Activated CD4-positive, alpha-beta T cell treated with anti-CD3 and anti-CD28 coated beads, Interleukin-2, amount 10 ng/mL, durations not matched to agents 24 days and 14 days (primary cell): Measurements from ENCODE around the gene EMID1. TPM values are rescaled to one million over a fixed set of nuclear protein-coding genes. Genes with fewer than 3 reads are reported as not detected.

Experiments
- DNase-seq: peaks from one replicate; pipeline ENCODE4 v3.0.0; 2022
- H3K27ac Mint-ChIP-seq: one replicate; pipeline ENCODE4 v1.8.0; 2022; ENCODE audit warnings: mild to moderate bottlenecking, mixed read lengths
- H3K27me3 Mint-ChIP-seq: one replicate; pipeline ENCODE4 v1.8.0; 2022; ENCODE audit warnings: mixed read lengths
- H3K36me3 Mint-ChIP-seq: one replicate; pipeline ENCODE4 v1.8.0; 2022; ENCODE audit warnings: low read depth, mild to moderate bottlenecking, mixed read lengths
- H3K4me1 Mint-ChIP-seq: one replicate; pipeline ENCODE4 v1.8.0; 2021; ENCODE audit warnings: mixed read lengths
- H3K4me3 Mint-ChIP-seq: one replicate; pipeline ENCODE4 v1.8.0; 2022; ENCODE audit warnings: mild to moderate bottlenecking, moderate library complexity, mixed read lengths
- H3K9me3 Mint-ChIP-seq: one replicate; pipeline ENCODE4 v1.8.0; 2021; ENCODE audit warnings: mixed read lengths
- intact Hi-C: fragments of 100-400 bp; cut with micrococcal nuclease; formaldehyde crosslinking; loops from one replicate; pipeline ENCODE4 v1.15.1; 2023
- total RNA-seq: library from RNA; stranded (reverse); gene quantifications from 2 replicates; pipeline ENCODE4 v1.2.3, GENCODE V29; 2022

Gene EMID1
- total RNA-seq, 1 donor from 2014 or later, result not detected

GRCh38 chr22:29200901-29201300, 4.8 kb upstream of the EMID1 start:
- Mint-ChIP-seq H3K36me3 (no peaks in the 10 kb centered on the region), H3K27ac (no peak overlapping the region), H3K27me3 (peaks cover 49% of the 10 kb centered on the region), H3K9me3 (no peaks in the 10 kb centered on the region), H3K4me1 (peaks cover 13% of the 10 kb centered on the region), H3K4me3 (no peak overlapping the region)
- intact Hi-C loops, result no loop called here
- no peak for DNase-seq

- intact Hi-C loops, result loop anchor here (2.0 kb wide), 1 partner anchor 43 kb away; no protein-coding TSS in a partner anchor
- no peaks in the 10 kb centered on the region for H3K36me3 Mint-ChIP-seq
- H3K4me1 Mint-ChIP-seq, result peaks cover 16% of the 10 kb centered on the region
- no peak for DNase-seq
- no peaks in the 10 kb centered on the region for H3K9me3 Mint-ChIP-seq
- H3K27me3 Mint-ChIP-seq, result peaks cover 53% of the 10 kb centered on the region
- no peak overlapping the region for H3K27ac Mint-ChIP-seq
- no peak overlapping the region for H3K4me3 Mint-ChIP-seq
These were observed 3.9 kb upstream of the EMID1 start for GRCh38 chr22:29201782-29202181.

GRCh38 chr22:29202212-29203192, 3.2 kb upstream of the EMID1 start:
- intact Hi-C loops, result loop anchor here (2.0 kb wide), 1 partner anchor 42 kb away; no protein-coding TSS in a partner anchor
- peak; percentile 82 for DNase-seq
- Mint-ChIP-seq H3K27me3 (peaks cover 56% of the 10 kb centered on the region), H3K4me3 (peak overlapping the region; percentile 10), H3K4me1 (peaks cover 16% of the 10 kb centered on the region), H3K36me3 (no peaks in the 10 kb centered on the region), H3K27ac (no peak overlapping the region), H3K9me3 (no peaks in the 10 kb centered on the region)

- peaks cover 16% of the 10 kb centered on the region for H3K4me1 Mint-ChIP-seq
- H3K27ac Mint-ChIP-seq, result no peak overlapping the region
- no peaks in the 10 kb centered on the region for H3K36me3 Mint-ChIP-seq
- no peak for DNase-seq
- H3K4me3 Mint-ChIP-seq, result no peak overlapping the region
- intact Hi-C loops, result loop anchor here (2.0 kb wide), 1 partner anchor 41 kb away; no protein-coding TSS in a partner anchor
- peaks cover 59% of the 10 kb centered on the region for H3K27me3 Mint-ChIP-seq
- no peaks in the 10 kb centered on the region for H3K9me3 Mint-ChIP-seq
These were observed 1.9 kb upstream of the EMID1 start for GRCh38 chr22:29203488-29204454.

GRCh38 chr22:29204455-29205183, 1.1 kb upstream of the EMID1 start:
- Mint-ChIP-seq H3K9me3 (no peaks in the 10 kb centered on the region), H3K4me3 (no peak overlapping the region), H3K4me1 (peaks cover 16% of the 10 kb centered on the region), H3K27me3 (peaks cover 61% of the 10 kb centered on the region), H3K36me3 (no peaks in the 10 kb centered on the region), H3K27ac (no peak overlapping the region)
- intact Hi-C loops, result no loop called here
- DNase-seq, result no peak

GRCh38 chr22:29205252-29205593, 473 bp upstream of the EMID1 start:
- Mint-ChIP-seq H3K27me3 (peaks cover 58% of the 10 kb centered on the region), H3K9me3 (no peaks in the 10 kb centered on the region), H3K36me3 (no peaks in the 10 kb centered on the region), H3K4me3 (no peak overlapping the region), H3K27ac (no peak overlapping the region), H3K4me1 (peaks cover 16% of the 10 kb centered on the region)
- DNase-seq, result no peak
- intact Hi-C loops, result no loop called here

- Mint-ChIP-seq H3K4me1 (peaks cover 14% of the 10 kb centered on the region), H3K9me3 (no peaks in the 10 kb centered on the region), H3K36me3 (no peaks in the 10 kb centered on the region), H3K27me3 (peaks cover 48% of the 10 kb centered on the region), H3K27ac (no peak overlapping the region), H3K4me3 (peak overlapping the region; percentile 68)
- intact Hi-C loops, result no loop called here
- DNase-seq, result no peak
These were observed 911 bp downstream of the EMID1 start for GRCh38 chr22:29206372-29207242.

GRCh38 chr22:29207243-29207550, 1.5 kb downstream of the EMID1 start:
- DNase-seq, result no peak
- Mint-ChIP-seq H3K27ac (no peak overlapping the region), H3K27me3 (peaks cover 46% of the 10 kb centered on the region), H3K9me3 (no peaks in the 10 kb centered on the region), H3K36me3 (no peaks in the 10 kb centered on the region), H3K4me1 (peaks cover 12% of the 10 kb centered on the region), H3K4me3 (no peak overlapping the region)
- intact Hi-C loops, result no loop called here

- no peaks in the 10 kb centered on the region for H3K36me3 Mint-ChIP-seq
- H3K4me1 Mint-ChIP-seq, result peaks cover 7% of the 10 kb centered on the region
- intact Hi-C loops, result no loop called here
- H3K4me3 Mint-ChIP-seq, result no peak overlapping the region
- H3K9me3 Mint-ChIP-seq, result no peaks in the 10 kb centered on the region
- no peak overlapping the region for H3K27ac Mint-ChIP-seq
- no peak for DNase-seq
- peaks cover 46% of the 10 kb centered on the region for H3K27me3 Mint-ChIP-seq
These were observed 2.1 kb downstream of the EMID1 start for GRCh38 chr22:29207562-29208501.

- Mint-ChIP-seq H3K4me3 (no peak overlapping the region), H3K27ac (no peak overlapping the region), H3K27me3 (peaks cover 46% of the 10 kb centered on the region), H3K36me3 (no peaks in the 10 kb centered on the region), H3K4me1 (peaks cover 7% of the 10 kb centered on the region), H3K9me3 (no peaks in the 10 kb centered on the region)
- DNase-seq, result no peak
- intact Hi-C loops, result no loop called here
These were observed 2.8 kb downstream of the EMID1 start for GRCh38 chr22:29208502-29208862.

GRCh38 chr22:29208879-29209623, 3.4 kb downstream of the EMID1 start:
- intact Hi-C loops, result no loop called here
- no peak for DNase-seq
- Mint-ChIP-seq H3K27ac (no peak overlapping the region), H3K36me3 (no peaks in the 10 kb centered on the region), H3K4me1 (peaks cover 5% of the 10 kb centered on the region), H3K9me3 (no peaks in the 10 kb centered on the region), H3K4me3 (no peak overlapping the region), H3K27me3 (peaks cover 44% of the 10 kb centered on the region)

GRCh38 chr22:29209624-29209929, 3.9 kb downstream of the EMID1 start:
- peaks cover 3% of the 10 kb centered on the region for H3K4me1 Mint-ChIP-seq
- H3K9me3 Mint-ChIP-seq, result no peaks in the 10 kb centered on the region
- H3K27ac Mint-ChIP-seq, result no peak overlapping the region
- intact Hi-C loops, result no loop called here
- DNase-seq, result no peak
- H3K27me3 Mint-ChIP-seq, result peaks cover 40% of the 10 kb centered on the region
- H3K4me3 Mint-ChIP-seq, result no peak overlapping the region
- no peaks in the 10 kb centered on the region for H3K36me3 Mint-ChIP-seq
